ENCODE measurements around the gene PC.

The PC gene

GRCh38 chr11:66986178-66986545 is 28.0 kb upstream of the PC start:
- no peak for TF ChIP-seq CTCF (conservative IDR thresholded peaks at IDR 0.05; ENCODE audit: low read depth, low read length)
- DNase-seq (ENCODE audit: low read depth): no peak
- no peak overlapping the region for H3K4me3 ChIP-seq (ENCODE audit: low read depth, low read length)

- H3K4me3 ChIP-seq (ENCODE audit: low read depth, low read length): no peak overlapping the region
- no peak for TF ChIP-seq CTCF (conservative IDR thresholded peaks at IDR 0.05; ENCODE audit: low read depth, low read length)
- no peak for DNase-seq (ENCODE audit: low read depth)
Observed at GRCh38 chr11:66985508-66986177, 27.5 kb upstream of the PC start.

GRCh38 chr11:66983275-66983924 is 25.2 kb upstream of the PC start:
- no peak for TF ChIP-seq CTCF (conservative IDR thresholded peaks at IDR 0.05; ENCODE audit: low read depth, low read length)
- no peak overlapping the region for H3K4me3 ChIP-seq (ENCODE audit: low read depth, low read length)
- no peak for DNase-seq (ENCODE audit: low read depth)

GRCh38 chr11:66981976-66982578 is 23.9 kb upstream of the PC start:
- H3K4me3 ChIP-seq (ENCODE audit: low read depth, low read length): no peak overlapping the region
- peak; percentile 89 for DNase-seq (ENCODE audit: low read depth)
- no peak for TF ChIP-seq CTCF (conservative IDR thresholded peaks at IDR 0.05; ENCODE audit: low read depth, low read length)

GRCh38 chr11:66979336-66979980 is 21.3 kb upstream of the PC start:
- no peak overlapping the region for H3K4me3 ChIP-seq (ENCODE audit: low read depth, low read length)
- no peak for TF ChIP-seq CTCF (conservative IDR thresholded peaks at IDR 0.05; ENCODE audit: low read depth, low read length)
- DNase-seq (ENCODE audit: low read depth): no peak

GRCh38 chr11:66978717-66979116 is 20.5 kb upstream of the PC start:
- no peak for DNase-seq (ENCODE audit: low read depth)
- TF ChIP-seq CTCF (conservative IDR thresholded peaks at IDR 0.05; ENCODE audit: low read depth, low read length): no peak
- no peak overlapping the region for H3K4me3 ChIP-seq (ENCODE audit: low read depth, low read length)

Measured in choroid plexus epithelial cell (primary cell).